Muscle layer of duodenum (tissue), 2 donors: ENCODE results near the gene MYL5.

Experiments used
- H3K27ac ChIP-seq: one replicate; pipeline ENCODE4 v1.7.0; 2013; ENCODE audit warnings: mild to moderate bottlenecking, low read length
- H3K27me3 ChIP-seq: one replicate; pipeline ENCODE4 v1.7.0; 2013; ENCODE audit warnings: low read depth, mild to moderate bottlenecking, control low read depth, low read length
- H3K36me3 ChIP-seq, 2 donors: one replicate each; pipeline ENCODE4 v1.7.0; 2013; ENCODE audit warnings: low read length in 2 of 2, control low read depth in 1 of 2, mild to moderate bottlenecking in 1 of 2; ENCODE audit not compliant: insufficient read depth in 2 of 2, control insufficient read depth in 1 of 2
- H3K4me1 ChIP-seq, 2 donors: one replicate each; pipeline ENCODE4 v1.7.0; 2013; ENCODE audit warnings: low read length in 2 of 2, mild to moderate bottlenecking in 2 of 2, control low read depth in 1 of 2, moderate library complexity in 1 of 2; ENCODE audit not compliant: insufficient read depth in 2 of 2, control insufficient read depth in 1 of 2
- H3K4me3 ChIP-seq, 2 donors: one replicate each; pipeline ENCODE4 v1.7.0; 2013; ENCODE audit warnings: low read length in 2 of 2, low read depth in 1 of 2, mild to moderate bottlenecking in 1 of 2
- H3K9me3 ChIP-seq, 2 donors: one replicate each; pipeline ENCODE4 v1.7.0; 2013; ENCODE audit warnings: low read length in 2 of 2, control low read depth in 1 of 2, mild to moderate bottlenecking in 1 of 2; ENCODE audit not compliant: control insufficient read depth in 1 of 2
- donor health status: healthy.

The MYL5 gene

DNA sequence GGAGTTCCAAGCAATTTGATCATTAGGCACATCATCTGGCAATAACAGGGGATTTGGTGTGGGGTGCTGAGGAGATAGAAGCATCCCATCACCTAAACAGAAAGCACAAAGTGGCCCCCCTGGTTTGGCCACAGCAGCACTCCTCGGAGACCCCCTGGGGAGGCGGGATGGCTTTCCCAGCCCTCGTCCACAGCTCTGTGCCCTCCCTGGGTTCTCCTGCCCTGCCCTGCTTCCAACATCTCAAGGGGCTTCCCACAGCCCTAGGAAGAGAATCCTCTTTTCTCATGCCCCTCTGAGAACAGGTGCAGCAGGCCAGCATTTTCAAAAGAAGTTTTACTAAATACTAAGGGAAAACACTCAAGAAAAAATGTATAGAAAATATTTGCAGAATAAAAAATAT is 13.1 kb upstream of the MYL5 start:
- Histone ChIP-seq H3K27ac (no peak overlapping the region), H3K36me3 (no peaks in the 10 kb centered on the region), H3K9me3 (no peaks in the 10 kb centered on the region), H3K27me3 (no peaks in the 10 kb centered on the region), H3K4me1 (peaks cover 0 to 11% of the 10 kb centered on the region in 2 donors), H3K4me3 (no peak overlapping the region)

DNA sequence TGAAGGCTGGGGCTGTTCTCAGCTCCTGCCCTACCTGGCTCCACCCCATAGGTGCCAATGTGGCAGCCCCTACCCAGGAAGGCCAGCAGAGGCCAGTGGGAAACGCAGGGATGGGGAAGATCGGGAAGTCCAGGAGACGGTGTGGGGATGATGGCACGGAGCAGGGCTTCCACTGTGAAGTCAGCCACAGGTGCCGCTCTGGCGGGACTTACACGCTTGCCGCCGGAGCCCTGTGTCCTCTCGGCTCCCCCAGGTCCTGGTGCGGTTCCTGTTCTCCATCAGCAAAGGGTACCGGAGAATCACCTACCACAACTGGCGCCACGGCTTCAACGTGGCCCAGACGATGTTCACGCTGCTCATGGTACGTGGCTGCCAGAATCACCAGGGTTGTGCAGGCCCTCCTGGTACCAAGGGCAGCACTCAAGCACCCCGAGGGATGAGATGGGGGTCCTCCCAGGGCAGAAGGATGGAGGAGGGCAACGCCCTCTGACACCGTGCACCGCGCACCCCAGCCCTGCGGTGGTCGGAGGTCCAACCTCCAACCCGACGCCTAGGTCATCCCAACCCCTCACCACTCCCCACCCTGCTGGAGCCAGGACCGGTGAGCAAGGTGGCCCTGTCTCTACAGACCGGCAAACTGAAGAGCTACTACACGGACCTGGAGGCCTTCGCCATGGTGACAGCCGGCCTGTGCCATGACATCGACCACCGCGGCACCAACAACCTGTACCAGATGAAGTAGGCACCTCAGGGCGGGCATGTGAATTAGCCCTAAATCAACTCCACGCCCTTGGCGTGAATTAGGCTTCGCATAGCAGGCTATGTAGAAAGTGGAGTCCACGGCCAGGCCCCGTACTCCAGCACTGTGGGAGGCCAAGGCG is 12.2 kb upstream of the MYL5 start:
- no peaks in the 10 kb centered on the region for H3K9me3 ChIP-seq
- no peak overlapping the region for H3K27ac ChIP-seq
- H3K4me3 ChIP-seq = no peak overlapping the region
- H3K4me1 ChIP-seq = peaks cover 0 to 11% of the 10 kb centered on the region in 2 donors
- H3K36me3 ChIP-seq = no peaks in the 10 kb centered on the region
- H3K27me3 ChIP-seq = no peaks in the 10 kb centered on the region

DNA sequence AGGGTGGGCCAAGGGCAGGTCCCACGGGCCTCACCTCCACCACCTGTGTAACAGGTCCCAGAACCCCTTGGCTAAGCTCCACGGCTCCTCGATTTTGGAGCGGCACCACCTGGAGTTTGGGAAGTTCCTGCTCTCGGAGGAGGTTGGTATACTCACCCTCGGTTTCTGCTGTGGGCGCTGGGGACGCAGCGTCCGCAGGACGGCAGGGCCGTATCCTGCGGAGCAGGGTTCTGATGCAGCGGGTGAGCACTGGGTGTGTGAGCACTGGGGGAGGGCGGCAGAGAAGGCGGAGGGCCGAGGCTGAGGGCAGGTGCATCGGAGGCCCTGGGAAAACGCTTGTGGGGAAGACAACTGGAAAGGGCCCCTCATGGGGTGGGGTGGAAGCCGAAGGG is 11.3 kb upstream of the MYL5 start:
- no peaks in the 10 kb centered on the region for H3K36me3 ChIP-seq
- H3K27me3 ChIP-seq = no peaks in the 10 kb centered on the region
- H3K9me3 ChIP-seq = no peaks in the 10 kb centered on the region
- H3K4me3 ChIP-seq = peak overlapping the region; percentile 66 to 88
- no peak overlapping the region for H3K27ac ChIP-seq
- peaks cover 0 to 11% of the 10 kb centered on the region in 2 donors for H3K4me1 ChIP-seq

DNA sequence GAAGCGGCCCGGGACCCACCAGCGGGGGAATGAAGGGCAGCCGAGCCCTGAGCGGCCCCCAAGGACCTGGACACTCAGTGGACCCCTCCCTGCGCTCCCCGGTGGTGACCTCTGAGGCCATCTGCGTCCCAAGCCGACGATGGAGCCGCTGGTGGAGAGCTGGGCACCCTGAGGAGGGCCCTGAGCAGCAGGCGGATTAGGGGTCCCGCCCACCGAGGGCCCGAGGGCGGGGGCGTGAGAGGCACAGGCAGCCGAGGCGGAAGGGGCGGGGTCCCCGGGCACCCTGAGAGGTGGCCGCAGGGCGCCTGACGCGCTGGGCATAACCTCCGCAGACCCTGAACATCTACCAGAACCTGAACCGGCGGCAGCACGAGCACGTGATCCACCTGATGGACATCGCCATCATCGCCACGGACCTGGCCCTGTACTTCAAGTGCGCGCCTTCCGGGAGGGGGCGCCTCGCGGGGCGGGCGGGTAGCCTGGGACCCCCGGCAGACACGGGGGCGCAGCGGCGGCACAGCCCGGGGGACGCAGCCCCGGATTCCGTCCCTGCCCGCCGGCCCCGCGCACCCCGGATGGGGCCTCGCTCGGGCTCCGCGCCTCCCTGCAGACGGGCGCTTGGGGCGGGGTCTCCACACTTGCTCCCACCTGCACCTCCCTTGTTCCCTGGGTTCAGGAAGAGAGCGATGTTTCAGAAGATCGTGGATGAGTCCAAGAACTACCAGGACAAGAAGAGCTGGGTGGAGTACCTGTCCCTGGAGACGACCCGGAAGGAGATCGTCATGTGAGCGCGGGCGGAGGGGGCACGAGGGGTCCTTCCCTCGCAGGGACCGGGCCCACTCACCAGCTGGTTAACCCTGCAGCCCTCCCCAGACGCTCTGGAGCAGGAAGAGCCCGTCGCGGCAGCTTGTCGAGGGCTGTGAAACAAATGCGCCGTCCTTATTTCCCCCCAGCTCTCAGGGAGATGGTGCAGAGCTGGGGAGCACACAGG is 10.6 kb upstream of the MYL5 start:
- Histone ChIP-seq H3K27me3 (no peaks in the 10 kb centered on the region), H3K36me3 (no peaks in the 10 kb centered on the region), H3K4me1 (peaks cover 0 to 11% of the 10 kb centered on the region in 2 donors), H3K27ac (no peak overlapping the region), H3K4me3 (peak overlapping the region; percentile 66 to 88), H3K9me3 (no peaks in the 10 kb centered on the region)

DNA sequence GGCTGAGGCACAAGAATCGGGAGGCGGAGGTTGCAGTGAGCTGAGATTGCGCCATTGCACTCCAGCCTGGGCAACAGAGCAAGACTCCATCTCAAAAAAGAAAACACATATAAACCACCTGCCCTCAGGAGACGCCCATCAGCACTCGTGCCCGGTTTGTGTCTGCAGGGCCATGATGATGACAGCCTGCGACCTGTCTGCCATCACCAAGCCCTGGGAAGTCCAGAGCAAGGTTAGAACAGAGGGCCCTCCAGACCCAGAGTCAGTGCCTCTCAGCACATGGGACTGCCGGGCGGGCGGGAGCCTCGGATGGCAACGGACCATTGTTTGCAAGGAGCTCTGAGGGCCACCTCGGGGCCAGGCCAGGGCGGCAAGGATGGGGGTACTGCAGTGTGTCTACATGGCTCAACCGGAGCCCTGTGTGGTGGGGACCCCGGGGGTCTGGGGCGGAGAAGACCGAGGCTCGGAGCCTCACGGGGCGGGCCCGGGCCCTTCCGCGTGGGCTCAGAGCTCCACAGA is 9.6 kb upstream of the MYL5 start:
- no peak overlapping the region for H3K27ac ChIP-seq
- no peaks in the 10 kb centered on the region for H3K36me3 ChIP-seq
- peaks cover 0 to 11% of the 10 kb centered on the region in 2 donors for H3K4me1 ChIP-seq
- no peaks in the 10 kb centered on the region for H3K9me3 ChIP-seq
- no peaks in the 10 kb centered on the region for H3K27me3 ChIP-seq
- H3K4me3 ChIP-seq = peak overlapping the region in 1 of 2 donors; percentile 88

DNA sequence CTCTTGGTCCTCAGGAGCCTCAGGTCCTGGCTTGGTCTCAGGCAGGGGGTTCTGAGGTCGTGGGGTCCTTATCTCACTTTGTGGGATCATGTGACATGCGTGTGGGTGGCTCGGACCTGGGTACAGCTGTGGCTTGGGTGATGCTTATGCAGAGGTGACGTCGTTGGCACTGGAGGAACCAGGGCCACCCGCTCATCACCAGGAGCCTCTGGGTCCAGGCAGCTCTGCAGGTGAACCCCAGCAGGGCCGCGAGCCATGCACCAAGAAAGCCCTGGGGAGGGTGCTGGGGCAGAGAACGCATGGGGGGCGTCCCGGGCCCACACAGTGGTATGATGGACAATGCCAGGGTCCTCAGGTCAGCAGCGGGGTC is 9.0 kb upstream of the MYL5 start:
- Histone ChIP-seq H3K27me3 (no peaks in the 10 kb centered on the region), H3K4me1 (peaks cover 0 to 11% of the 10 kb centered on the region in 2 donors), H3K36me3 (peaks cover 0 to under 1% of the 10 kb centered on the region in 2 donors), H3K4me3 (no peak overlapping the region), H3K27ac (no peak overlapping the region), H3K9me3 (no peaks in the 10 kb centered on the region)

DNA sequence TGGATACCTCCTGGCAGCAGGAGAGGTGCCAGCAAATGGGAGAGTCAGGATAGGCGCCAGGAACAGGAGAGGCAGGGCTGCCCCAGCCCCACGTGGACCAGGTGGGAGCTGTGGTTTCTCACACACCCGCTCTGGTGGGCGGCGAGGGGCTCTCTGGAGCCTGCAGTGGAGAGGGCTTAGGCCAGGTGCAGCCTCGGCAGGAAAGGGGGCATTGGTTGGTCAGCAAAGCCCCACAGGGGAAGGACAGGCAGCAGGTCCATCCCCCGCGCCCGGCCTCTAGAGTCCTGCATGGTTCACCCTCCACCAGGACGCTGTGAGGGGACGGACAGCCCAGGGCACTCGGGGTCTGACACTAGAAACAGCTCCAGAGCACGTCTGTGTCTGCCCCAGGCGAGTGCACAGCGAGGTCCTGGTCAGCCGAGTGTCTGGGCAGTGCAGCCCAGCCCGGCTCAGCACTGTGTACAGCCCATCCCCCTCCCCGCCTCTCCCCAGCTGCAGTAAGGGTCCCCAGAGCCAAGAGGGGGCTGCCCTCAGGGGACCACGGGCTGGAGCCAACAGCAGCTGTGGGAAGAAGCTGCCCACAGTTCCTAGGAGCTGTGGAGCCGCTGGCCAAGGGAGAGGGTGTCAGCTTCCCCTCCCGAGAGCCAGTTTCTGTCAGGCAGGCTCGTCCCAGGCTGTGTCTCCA is 8.4 kb upstream of the MYL5 start:
- Histone ChIP-seq H3K9me3 (no peaks in the 10 kb centered on the region), H3K4me3 (no peak overlapping the region), H3K36me3 (peaks cover under 1 to 5% of the 10 kb centered on the region in 2 donors), H3K4me1 (peaks cover 0 to 11% of the 10 kb centered on the region in 2 donors), H3K27ac (no peak overlapping the region), H3K27me3 (no peaks in the 10 kb centered on the region)

DNA sequence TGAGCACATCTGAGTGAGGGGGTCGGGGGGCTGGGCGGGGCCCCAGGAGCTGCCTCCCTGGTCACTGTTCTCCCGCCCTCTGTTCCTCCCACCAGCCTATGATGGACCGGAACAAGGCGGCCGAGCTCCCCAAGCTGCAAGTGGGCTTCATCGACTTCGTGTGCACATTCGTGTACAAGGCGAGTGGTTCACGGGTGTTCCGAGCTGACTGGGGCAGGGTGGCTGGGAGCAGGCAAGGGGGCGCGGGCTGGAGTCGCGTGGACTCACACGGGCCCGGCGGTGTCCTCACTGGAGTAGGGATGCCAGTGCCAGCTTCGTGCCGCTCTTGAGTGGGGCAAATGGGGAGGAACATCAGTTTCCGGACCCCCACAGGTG is 7.9 kb upstream of the MYL5 start:
- Histone ChIP-seq H3K4me1 (peaks cover 0 to 11% of the 10 kb centered on the region in 2 donors), H3K4me3 (no peak overlapping the region), H3K27me3 (no peaks in the 10 kb centered on the region), H3K36me3 (peaks cover 5% of the 10 kb centered on the region in 2 donors), H3K9me3 (no peaks in the 10 kb centered on the region), H3K27ac (no peak overlapping the region)

DNA sequence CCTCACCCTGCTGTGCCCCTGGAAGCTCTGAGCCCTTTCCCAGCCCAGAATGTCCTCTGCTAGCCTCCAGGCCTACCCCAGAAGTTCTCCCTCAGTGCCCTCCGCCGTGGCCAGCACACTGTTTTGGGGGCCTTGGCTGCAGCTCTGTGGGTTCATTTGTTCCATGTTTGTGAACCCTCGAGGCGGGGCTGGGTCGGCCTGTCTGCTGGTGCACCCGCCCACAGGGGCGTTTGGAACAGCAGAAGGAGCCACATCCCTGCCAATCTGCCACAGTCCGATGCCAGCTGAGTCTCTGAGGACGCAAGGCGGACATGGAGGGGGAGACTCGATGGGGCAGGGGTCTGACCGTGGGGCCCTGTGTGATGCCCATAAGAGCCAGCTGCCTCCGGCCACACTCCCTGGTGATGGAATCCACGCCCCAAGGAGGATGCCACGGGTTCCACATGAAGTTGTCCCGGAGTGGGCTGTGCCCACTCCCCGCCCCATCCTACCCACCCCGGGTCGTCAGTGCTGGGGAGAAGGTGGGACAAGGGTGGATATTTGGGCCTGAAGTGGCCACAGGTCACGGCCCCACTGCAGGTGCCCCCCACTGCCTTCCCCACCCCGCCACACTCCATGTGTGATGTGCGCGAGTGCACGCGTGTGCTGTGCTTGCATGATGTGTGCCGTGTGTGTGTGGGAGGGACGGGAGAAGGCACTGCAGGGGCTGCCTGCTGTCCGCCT is 7.4 kb upstream of the MYL5 start:
- H3K27me3 ChIP-seq = no peaks in the 10 kb centered on the region
- H3K36me3 ChIP-seq = peaks cover 11% of the 10 kb centered on the region in 2 donors
- H3K4me3 ChIP-seq = no peak overlapping the region
- no peaks in the 10 kb centered on the region for H3K9me3 ChIP-seq
- H3K4me1 ChIP-seq = peaks cover 0 to 11% of the 10 kb centered on the region in 2 donors
- no peak overlapping the region for H3K27ac ChIP-seq

DNA sequence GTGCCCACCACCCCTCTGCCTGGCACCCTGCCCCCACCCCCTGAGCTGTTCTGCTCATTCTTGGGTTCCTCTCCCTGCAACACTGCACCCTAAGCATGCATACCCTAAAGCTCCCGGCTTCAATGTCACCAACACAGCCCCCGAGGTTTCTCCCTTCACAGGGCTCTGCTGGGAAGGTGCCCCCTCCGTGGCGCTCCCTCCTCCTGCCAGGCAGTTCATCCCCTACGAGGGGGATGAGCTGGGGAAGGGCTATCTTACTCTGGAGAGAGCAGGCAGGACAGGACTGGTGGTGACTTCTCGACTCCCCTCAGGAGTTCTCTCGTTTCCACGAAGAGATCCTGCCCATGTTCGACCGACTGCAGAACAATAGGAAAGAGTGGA is 6.8 kb upstream of the MYL5 start:
- no peaks in the 10 kb centered on the region for H3K9me3 ChIP-seq
- no peak overlapping the region for H3K4me3 ChIP-seq
- no peaks in the 10 kb centered on the region for H3K27me3 ChIP-seq
- H3K27ac ChIP-seq = no peak overlapping the region
- peaks cover 15 to 16% of the 10 kb centered on the region in 2 donors for H3K36me3 ChIP-seq
- peaks cover 0 to 11% of the 10 kb centered on the region in 2 donors for H3K4me1 ChIP-seq
